ENCODE data around the gene WFDC1. TPM values are rescaled to one million over a fixed set of nuclear protein-coding genes. Genes with fewer than 3 reads are reported as not detected.

WFDC1 gene
- polyA plus RNA-seq, 1 experiment, result 19.9 TPM

DNA sequence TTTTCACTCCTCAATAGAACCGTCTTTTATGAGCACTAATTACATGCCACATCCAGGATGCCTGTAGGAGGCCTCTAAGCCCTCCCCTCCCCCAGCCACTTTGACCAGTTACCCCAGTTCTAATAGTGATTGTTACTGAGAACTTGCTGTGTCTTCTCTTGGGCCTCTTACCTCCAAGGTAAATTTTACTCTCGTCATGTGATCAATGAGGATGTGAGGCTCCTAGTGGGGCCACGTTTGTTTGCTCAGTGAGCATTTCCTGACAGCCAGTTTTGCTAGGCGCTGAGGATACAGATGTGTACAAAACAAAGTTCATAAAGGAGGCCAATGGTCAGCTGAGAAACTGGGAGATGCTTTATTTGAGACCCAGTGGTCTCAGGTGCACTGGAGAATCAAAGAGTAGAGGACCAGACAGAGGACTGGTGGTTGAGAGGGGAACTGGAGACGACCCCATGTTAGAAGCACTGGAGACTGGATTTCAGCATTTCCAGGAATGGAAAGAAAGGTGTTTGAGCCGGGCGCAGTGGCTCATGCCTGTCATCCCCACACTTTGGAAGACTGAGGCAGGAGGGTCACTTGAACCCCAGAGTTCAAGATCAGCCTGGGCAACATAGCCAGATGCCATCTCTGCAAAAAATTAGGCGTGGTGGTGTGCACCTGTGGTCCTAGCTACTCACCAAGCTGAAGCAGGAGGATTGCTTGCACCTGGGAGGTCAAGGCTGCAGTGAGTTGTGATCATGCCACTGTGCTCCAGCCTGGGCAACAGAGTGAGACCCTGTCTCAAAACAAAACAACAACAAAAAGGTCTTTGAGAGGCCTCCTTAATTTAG lies 76.3 kb downstream of the WFDC1 start:
- Histone ChIP-seq H3K27me3 (ENCODE audit: control insufficient read depth, insufficient read depth, low read length) (peaks cover 70% of the 10 kb centered on the region), H3K27ac (ENCODE audit: low read depth, low read length) (no peak overlapping the region), H3K4me3 (ENCODE audit: low read depth, low read length) (no peak overlapping the region), H3K9me3 (ENCODE audit: control insufficient read depth, insufficient read depth, low read length) (no peaks in the 10 kb centered on the region; the same call in 1 of the 2 replicates)
- no peak for DNase-seq (ENCODE audit: low read depth, low spot score)
- ChIA-PET POLR2A (no interaction called here), CTCF (no interaction called here)
- no peak for TF ChIP-seq CTCF (IDR thresholded peaks at IDR 0.05; ENCODE audit: low read depth, low read length)

DNA sequence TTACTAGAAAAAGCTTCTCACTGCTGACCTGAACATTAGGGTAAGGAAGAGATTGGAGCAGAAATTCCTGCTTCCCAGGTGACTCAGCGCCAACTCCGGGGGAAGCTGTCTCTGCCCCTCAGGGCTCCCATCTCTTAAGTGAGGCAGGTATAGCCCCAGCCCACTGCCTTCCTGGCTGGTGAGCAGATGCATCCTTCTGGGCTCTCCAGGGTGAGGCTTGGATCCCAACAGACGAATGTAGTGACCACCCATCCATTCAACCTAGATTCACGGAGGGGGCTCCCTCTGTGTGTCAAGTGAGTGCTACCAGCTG lies 76.8 kb downstream of the WFDC1 start:
- peaks cover 66% of the 10 kb centered on the region for H3K27me3 ChIP-seq (ENCODE audit: control insufficient read depth, insufficient read depth, low read length)
- no peak for TF ChIP-seq CTCF (IDR thresholded peaks at IDR 0.05; ENCODE audit: low read depth, low read length)
- H3K4me3 ChIP-seq (ENCODE audit: low read depth, low read length), result no peak overlapping the region
- ChIA-PET CTCF (no interaction called here), POLR2A (no interaction called here)
- no peak for DNase-seq (ENCODE audit: low read depth, low spot score)
- no peak overlapping the region for H3K27ac ChIP-seq (ENCODE audit: low read depth, low read length)
- H3K9me3 ChIP-seq (ENCODE audit: control insufficient read depth, insufficient read depth, low read length), result no peaks in the 10 kb centered on the region; the same call in 1 of the 2 replicates

GRCh38 chr16:84373907-84374489 lies 79.3 kb downstream of the WFDC1 start:
- ChIA-PET CTCF (no interaction called here), POLR2A (no interaction called here)
- Histone ChIP-seq H3K4me3 (ENCODE audit: low read depth, low read length) (no peak overlapping the region), H3K9me3 (ENCODE audit: control insufficient read depth, insufficient read depth, low read length) (no peaks in the 10 kb centered on the region), H3K27me3 (ENCODE audit: control insufficient read depth, insufficient read depth, low read length) (peaks cover 53% of the 10 kb centered on the region), H3K27ac (ENCODE audit: low read depth, low read length) (no peak overlapping the region)
- no peak for DNase-seq (ENCODE audit: low read depth, low spot score)
- TF ChIP-seq CTCF (IDR thresholded peaks at IDR 0.05; ENCODE audit: low read depth, low read length), result no peak

DNA sequence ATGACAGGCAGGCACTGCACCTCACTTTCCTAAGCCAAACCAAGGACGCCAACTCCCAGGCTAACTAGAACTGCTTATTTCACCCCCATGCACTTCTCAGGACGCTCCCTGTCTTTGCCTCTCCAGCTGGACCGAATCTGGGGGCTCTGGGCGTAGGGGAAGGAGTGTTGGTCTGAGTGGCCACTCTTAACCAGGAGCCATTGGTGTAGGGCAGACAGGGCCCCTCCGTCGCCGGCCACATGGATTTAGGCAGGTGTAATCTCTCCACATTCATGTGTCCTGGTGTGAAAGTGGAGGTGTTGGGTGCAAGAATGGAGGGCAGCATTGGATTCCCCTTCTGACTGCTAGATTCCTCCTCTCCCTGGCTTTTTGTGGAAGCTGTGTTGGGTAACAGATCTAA lies 83.4 kb downstream of the WFDC1 start:
- no peaks in the 10 kb centered on the region for H3K9me3 ChIP-seq (ENCODE audit: control insufficient read depth, insufficient read depth, low read length)
- CTCF ChIA-PET, result interaction anchor here (1.4 kb wide), 1 partner anchor 106 kb away, joined by 3 read pairs; no protein-coding TSS in a partner anchor
- no peak for TF ChIP-seq CTCF (IDR thresholded peaks at IDR 0.05; ENCODE audit: low read depth, low read length)
- H3K27ac ChIP-seq (ENCODE audit: low read depth, low read length), result no peak overlapping the region
- H3K27me3 ChIP-seq (ENCODE audit: control insufficient read depth, insufficient read depth, low read length), result peaks cover 26% of the 10 kb centered on the region
- no peak overlapping the region for H3K4me3 ChIP-seq (ENCODE audit: low read depth, low read length)
- no peak for DNase-seq (ENCODE audit: low read depth, low spot score)
- POLR2A ChIA-PET, result no interaction called here

GRCh38 chr16:84378567-84378966 lies 83.9 kb downstream of the WFDC1 start:
- POLR2A ChIA-PET, result no interaction called here
- Histone ChIP-seq H3K27ac (ENCODE audit: low read depth, low read length) (no peak overlapping the region), H3K4me3 (ENCODE audit: low read depth, low read length) (no peak overlapping the region), H3K27me3 (ENCODE audit: control insufficient read depth, insufficient read depth, low read length) (peaks cover 26% of the 10 kb centered on the region), H3K9me3 (ENCODE audit: control insufficient read depth, insufficient read depth, low read length) (no peaks in the 10 kb centered on the region)
- no peak for DNase-seq (ENCODE audit: low read depth, low spot score)
- CTCF ChIA-PET, result no interaction called here
- TF ChIP-seq CTCF (IDR thresholded peaks at IDR 0.05; ENCODE audit: low read depth, low read length), result no peak

Measured in AG04450 (cell line).